Keratinocyte (primary cell): Measurements from ENCODE around the gene MTMR11.

Source experiments
- CTCF ChIP-seq, 3 experiments: IDR thresholded peaks in 1 of 3; conservative IDR thresholded peaks in 1 of 3; optimal IDR thresholded peaks in 1 of 3; 2 replicates in 2 of 3; 3 replicates in 1 of 3; pipeline versions ENCODE3 to v1.5.1; 2011; ENCODE audit warnings: low read length in 3 of 3, mild to moderate bottlenecking in 3 of 3, moderate library complexity in 2 of 3, control low read depth in 1 of 3, inconsistent platforms in 1 of 3; ENCODE audit not compliant: insufficient read depth in 2 of 3; ENCODE audit errors: extremely low read depth in 1 of 3
- EZH2 ChIP-seq: IDR thresholded peaks from one replicate; pipeline ENCODE4 v1.6.1; 2012; ENCODE audit warnings: inconsistent platforms, mild to moderate bottlenecking, low read length, moderate library complexity

GRCh38 chr1:149972547-149972946 lies 35.9 kb upstream of the MTMR11 start:
- TF ChIP-seq CTCF (optimal IDR thresholded peaks at IDR 0.05 in 1 of 3, IDR thresholded peaks at IDR 0.05 in 1 of 3, conservative IDR thresholded peaks at IDR 0.05 in 1 of 3; ENCODE audit: extremely low read depth in 1 of 3, insufficient read depth in 2 of 3, low read length in 3 of 3) (no peak), EZH2 (no peak)
